ENCODE measurements around the gene NDUFS2.

DNA sequence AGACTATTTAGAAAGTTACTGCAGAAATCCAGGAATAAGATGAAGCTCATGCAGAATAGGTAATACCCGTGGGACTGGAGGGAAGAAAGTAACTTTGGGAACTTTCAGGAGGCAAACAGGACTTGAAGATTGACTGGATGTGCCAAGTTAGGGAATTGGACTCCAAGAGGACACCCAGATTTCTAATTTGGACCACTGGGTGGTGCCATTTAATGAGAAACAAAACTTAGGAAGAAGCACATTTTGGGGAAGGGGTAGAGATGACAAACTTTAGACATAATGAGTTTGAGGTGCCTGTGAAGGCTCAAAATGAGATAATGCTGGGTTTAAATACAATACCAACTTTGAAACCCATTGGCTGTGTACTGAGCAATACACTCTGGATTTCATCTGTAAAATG, 21.5 kb upstream of the NDUFS2 start:
- TF ChIP-seq, protein P1, sequence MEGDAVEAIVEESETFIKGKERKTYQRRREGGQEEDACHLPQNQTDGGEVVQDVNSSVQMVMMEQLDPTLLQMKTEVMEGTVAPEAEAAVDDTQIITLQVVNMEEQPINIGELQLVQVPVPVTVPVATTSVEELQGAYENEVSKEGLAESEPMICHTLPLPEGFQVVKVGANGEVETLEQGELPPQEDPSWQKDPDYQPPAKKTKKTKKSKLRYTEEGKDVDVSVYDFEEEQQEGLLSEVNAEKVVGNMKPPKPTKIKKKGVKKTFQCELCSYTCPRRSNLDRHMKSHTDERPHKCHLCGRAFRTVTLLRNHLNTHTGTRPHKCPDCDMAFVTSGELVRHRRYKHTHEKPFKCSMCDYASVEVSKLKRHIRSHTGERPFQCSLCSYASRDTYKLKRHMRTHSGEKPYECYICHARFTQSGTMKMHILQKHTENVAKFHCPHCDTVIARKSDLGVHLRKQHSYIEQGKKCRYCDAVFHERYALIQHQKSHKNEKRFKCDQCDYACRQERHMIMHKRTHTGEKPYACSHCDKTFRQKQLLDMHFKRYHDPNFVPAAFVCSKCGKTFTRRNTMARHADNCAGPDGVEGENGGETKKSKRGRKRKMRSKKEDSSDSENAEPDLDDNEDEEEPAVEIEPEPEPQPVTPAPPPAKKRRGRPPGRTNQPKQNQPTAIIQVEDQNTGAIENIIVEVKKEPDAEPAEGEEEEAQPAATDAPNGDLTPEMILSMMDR (IDR thresholded peaks at IDR 0.05), result peak; percentile 18
- no peak for TF ChIP-seq EZH2 (IDR thresholded peaks at IDR 0.05; ENCODE audit: borderline replicate concordance, insufficient read depth, low read depth, low read length, poor library complexity, severe bottlenecking)

Measured in B cell (primary cell).